ENCODE results near the gene KRTAP4-12. TPM values are rescaled to one million over a fixed set of nuclear protein-coding genes. Genes with fewer than 3 reads are reported as not detected.

The KRTAP4-12 gene
- total RNA-seq, 120 experiments from 2014 or later: not detected

Other genes starting within 250 kb of the KRTAP4-12 start
- gene KRT20, start 238.9 kb downstream of the KRTAP4-12 start, total RNA-seq: not detected
- 1 to 10 TPM in 1 of 120 experiments, under 1 TPM in 1, not detected in 118; 0.71 to 1.7 TPM for gene KRT23, start 186.5 kb downstream of the KRTAP4-12 start, total RNA-seq
- gene KRT39, start 157.2 kb downstream of the KRTAP4-12 start, total RNA-seq: under 1 TPM in 1 of 120 experiments, not detected in 119; 0.40 TPM
- gene KRT40, start 139.9 kb downstream of the KRTAP4-12 start, total RNA-seq: under 1 TPM in 2 of 120 experiments, not detected in 118; 0.22 to 0.40 TPM
- not detected for gene KRTAP3-3, start 130.0 kb downstream of the KRTAP4-12 start, total RNA-seq
- gene KRTAP3-2, start 124.3 kb downstream of the KRTAP4-12 start, total RNA-seq: not detected
- not detected for gene KRTAP3-1, start 115.1 kb downstream of the KRTAP4-12 start, total RNA-seq
- gene KRTAP1-5, start 97.0 kb downstream of the KRTAP4-12 start, total RNA-seq: not detected
- gene KRTAP1-4, start 94.0 kb downstream of the KRTAP4-12 start, total RNA-seq: not detected
- not detected for gene KRTAP1-3, start 89.3 kb downstream of the KRTAP4-12 start, total RNA-seq
- gene KRTAP1-1, start 82.7 kb downstream of the KRTAP4-12 start, total RNA-seq: not detected
- not detected for gene KRTAP2-1, start 76.9 kb downstream of the KRTAP4-12 start, total RNA-seq
- gene KRTAP2-2, start 69.0 kb downstream of the KRTAP4-12 start, total RNA-seq: not detected
- gene KRTAP2-3, start 64.1 kb downstream of the KRTAP4-12 start, total RNA-seq: not detected
- not detected for gene KRTAP2-4, start 58.3 kb downstream of the KRTAP4-12 start, total RNA-seq
- not detected for gene KRTAP4-7, start 40.0 kb downstream of the KRTAP4-12 start, total RNA-seq
- not detected for gene KRTAP4-8, start 26.0 kb downstream of the KRTAP4-12 start, total RNA-seq
- gene KRTAP4-16, start 22.0 kb downstream of the KRTAP4-12 start, total RNA-seq: not detected
- not detected for gene KRTAP4-9, start 18.8 kb downstream of the KRTAP4-12 start, total RNA-seq
- not detected for gene KRTAP4-11, start 5.8 kb downstream of the KRTAP4-12 start, total RNA-seq
- not detected for gene KRTAP4-6, start 16.4 kb upstream of the KRTAP4-12 start, total RNA-seq
- not detected for gene KRTAP4-5, start 25.6 kb upstream of the KRTAP4-12 start, total RNA-seq
- gene KRTAP4-4, start 36.6 kb upstream of the KRTAP4-12 start, total RNA-seq: not detected
- gene KRTAP4-3, start 44.0 kb upstream of the KRTAP4-12 start, total RNA-seq: not detected
- gene KRTAP4-2, start 54.0 kb upstream of the KRTAP4-12 start, total RNA-seq: not detected
- not detected for gene KRTAP4-1, start 60.7 kb upstream of the KRTAP4-12 start, total RNA-seq
- not detected for gene KRTAP9-1, start 65.7 kb upstream of the KRTAP4-12 start, total RNA-seq
- gene KRTAP9-2, start 102.5 kb upstream of the KRTAP4-12 start, total RNA-seq: not detected
- gene KRTAP9-3, start 108.3 kb upstream of the KRTAP4-12 start, total RNA-seq: not detected
- gene KRTAP9-8, start 113.8 kb upstream of the KRTAP4-12 start, total RNA-seq: not detected
- gene KRTAP9-4, start 125.5 kb upstream of the KRTAP4-12 start, total RNA-seq: not detected
- not detected for gene KRTAP9-9, start 131.2 kb upstream of the KRTAP4-12 start, total RNA-seq
- gene KRTAP9-6, start 141.2 kb upstream of the KRTAP4-12 start, total RNA-seq: not detected
- not detected for gene KRTAP9-7, start 151.5 kb upstream of the KRTAP4-12 start, total RNA-seq
- gene KRTAP29-1, start 178.7 kb upstream of the KRTAP4-12 start, total RNA-seq: not detected
- gene KRTAP16-1, start 185.1 kb upstream of the KRTAP4-12 start, total RNA-seq: not detected
- gene KRTAP17-1, start 191.5 kb upstream of the KRTAP4-12 start, total RNA-seq: not detected
- not detected for gene KRT33A, start 226.6 kb upstream of the KRTAP4-12 start, total RNA-seq
- 1 to 10 TPM in 1 of 120 experiments, under 1 TPM in 15, not detected in 104; 0.24 to 1.5 (median 0.31) TPM for gene KRT33B, start 245.6 kb upstream of the KRTAP4-12 start, total RNA-seq

Measured in dorsolateral prefrontal cortex (tissue), 118 donors.